Measurements from ENCODE around the gene KNSTRN. TPM values are rescaled to one million over a fixed set of nuclear protein-coding genes. Genes with fewer than 3 reads are reported as not detected.

Gene KNSTRN
- total RNA-seq, 1 experiment from 2014 or later: 91.9 TPM

DNA sequence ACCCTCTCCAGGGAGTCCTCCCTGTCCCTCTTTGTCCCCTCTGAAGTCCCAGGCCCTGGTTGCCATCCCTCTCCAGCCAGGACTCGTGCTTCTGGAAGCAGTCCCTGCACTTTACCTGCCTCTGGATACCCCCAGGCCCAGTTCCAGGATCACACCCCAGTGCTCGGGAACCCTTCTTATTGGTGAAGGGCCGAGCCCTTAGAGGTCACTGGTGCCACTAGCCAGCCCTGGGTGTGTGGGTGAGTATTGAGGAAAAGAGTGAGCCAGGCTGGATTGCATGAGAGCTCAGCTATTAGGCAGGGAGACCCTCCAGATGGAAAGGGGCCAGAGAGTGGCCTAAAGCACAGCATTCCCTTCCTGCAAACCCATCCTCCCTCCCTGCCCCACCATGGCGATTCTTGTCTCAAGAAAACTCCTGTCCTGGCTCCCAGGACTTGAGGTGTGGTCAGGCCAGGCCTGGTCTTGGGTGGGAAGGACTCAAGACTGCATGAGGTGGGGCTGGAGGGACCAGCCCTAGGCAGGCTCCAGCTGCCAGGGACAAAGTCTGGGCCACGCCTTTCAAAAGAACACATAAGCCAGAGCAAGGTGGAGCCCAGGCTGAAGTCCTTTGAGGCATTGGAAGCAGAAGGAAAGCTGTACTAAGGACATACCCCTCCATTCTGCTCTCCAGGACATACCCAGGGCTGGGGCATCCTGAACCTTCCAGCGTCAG is 36.5 kb upstream of the KNSTRN start:
- DNase-seq (ENCODE audit: low read depth): no peak

DNA sequence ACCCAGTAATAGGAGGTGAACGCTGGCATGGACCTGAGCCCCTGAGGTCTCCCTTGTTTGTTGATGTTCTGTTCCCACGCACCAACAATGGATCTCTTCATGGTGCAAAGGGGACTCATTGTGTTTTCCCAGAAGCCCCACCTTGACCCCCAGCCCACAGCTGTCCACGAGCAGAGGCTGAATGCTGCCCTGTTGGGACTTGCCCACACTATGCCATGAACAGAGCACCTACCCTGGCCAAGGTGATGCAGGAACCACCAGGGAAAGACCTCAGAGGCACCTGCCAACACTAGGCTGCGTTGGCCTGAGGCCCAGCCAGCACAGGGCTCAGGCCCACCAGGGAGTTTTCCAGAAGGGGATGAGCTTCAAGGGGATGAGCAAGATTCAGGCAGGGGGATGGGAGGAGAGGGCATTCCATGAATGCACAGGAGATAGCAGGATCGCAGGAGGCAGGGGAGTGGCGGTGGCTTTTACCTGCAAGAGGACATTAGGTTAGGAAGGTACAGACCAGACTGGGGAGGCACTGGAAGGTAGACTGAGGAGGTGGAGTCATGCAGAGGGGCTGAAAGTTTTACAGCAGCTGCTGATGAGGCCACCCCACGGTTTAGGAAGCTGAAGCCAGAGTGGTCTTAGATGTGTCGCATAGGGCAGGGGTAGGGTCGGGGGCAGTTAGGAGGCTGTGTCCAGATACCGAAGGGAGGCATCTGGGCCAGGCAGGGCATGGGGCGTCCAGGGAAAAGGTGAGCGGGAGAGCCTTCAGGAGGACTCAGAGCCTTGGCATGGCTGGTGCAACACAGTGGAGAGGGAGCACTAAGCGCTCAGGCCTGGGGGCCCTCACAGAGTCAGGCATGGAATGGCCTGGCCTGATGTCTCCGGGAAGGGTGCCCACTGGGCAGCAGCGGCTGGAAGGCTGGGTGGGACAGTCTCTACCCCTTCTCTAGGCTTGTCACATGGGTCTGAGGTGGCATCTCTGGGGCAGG is 35.7 kb upstream of the KNSTRN start:
- no peak for DNase-seq (ENCODE audit: low read depth)

DNA sequence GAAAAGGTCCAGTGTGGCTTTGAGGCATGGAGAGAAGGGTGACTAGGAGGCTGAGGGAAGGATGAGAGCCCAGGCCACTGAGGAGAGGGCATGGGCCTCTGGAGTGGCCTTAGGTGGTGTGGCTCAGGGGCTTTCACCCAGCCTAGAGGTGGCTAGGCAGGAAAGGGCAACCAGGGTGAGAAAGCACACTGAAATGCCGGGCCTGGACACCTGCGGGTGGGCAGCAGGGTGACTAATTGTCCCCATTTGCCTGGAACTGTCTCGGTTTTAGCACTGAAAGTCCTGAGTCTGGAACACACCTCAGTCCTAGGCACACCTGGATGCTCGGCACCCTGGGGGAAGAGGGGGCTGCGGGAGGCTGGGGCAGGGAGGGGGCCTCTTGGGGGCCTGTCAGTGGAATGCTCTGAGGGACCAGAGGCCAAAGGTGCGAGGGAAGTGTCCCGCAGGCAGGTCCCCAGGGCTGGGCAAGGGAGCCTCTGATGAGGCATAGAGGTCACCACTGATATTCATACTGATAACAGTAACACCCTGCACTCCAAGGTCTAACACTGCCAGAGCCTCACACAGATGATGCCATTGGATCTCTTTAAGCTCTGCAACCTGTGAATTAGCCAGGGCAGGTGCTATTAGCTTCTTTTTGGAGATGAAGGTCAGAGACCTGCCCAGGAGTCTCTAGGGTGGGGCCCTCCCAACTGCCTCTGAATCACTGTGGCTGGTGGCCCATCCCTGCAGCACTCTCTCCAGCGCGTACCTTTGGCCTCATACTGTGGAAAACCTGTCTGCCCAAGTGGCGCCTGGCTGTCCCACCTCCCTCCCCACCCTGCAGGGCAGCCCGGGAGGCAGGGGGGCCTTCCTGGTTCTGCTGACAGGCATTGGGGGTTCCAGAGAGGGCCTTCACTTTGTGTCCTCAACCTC is 34.7 kb upstream of the KNSTRN start:
- DNase-seq (ENCODE audit: low read depth): no peak

DNA sequence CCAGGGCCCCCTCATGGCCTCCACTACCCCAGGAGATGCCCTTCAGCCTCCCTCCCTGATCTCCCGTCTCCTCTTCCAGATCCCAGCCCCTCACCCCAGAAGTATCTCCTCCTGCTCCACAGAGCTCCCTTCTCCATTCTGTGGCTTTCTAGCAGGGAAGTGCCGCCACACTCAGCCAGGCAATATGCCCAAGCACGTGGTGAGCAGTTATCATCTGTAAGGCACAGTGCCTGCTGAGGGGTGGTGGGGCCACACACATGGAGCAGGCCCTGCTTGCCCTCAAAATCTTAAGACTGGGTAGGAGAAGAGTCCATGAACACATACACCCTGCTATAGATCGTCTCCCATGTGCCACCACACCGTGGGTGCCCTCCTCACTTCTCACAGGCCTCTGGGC is 34.0 kb upstream of the KNSTRN start:
- DNase-seq (ENCODE audit: low read depth): no peak

DNA sequence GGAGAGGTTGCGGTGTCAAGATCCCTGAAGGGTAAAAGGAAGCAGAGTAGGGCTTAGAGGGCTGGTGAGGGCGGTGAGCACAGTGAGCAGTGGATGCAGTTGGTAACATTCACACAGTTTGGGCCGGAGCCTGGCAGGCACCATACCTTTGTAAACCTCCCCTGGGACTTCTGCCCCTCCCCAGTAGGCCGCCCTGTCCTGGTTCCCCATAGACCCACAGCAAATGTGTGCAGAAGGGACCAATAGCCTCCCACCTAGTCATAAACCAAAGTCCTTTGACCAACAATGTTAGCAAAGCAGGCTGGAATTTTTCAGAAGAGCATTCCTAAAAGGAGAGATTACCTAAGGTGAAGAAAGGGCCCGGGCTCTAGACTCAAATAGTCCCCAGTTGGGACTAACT is 33.4 kb upstream of the KNSTRN start:
- no peak for DNase-seq (ENCODE audit: low read depth)

DNA sequence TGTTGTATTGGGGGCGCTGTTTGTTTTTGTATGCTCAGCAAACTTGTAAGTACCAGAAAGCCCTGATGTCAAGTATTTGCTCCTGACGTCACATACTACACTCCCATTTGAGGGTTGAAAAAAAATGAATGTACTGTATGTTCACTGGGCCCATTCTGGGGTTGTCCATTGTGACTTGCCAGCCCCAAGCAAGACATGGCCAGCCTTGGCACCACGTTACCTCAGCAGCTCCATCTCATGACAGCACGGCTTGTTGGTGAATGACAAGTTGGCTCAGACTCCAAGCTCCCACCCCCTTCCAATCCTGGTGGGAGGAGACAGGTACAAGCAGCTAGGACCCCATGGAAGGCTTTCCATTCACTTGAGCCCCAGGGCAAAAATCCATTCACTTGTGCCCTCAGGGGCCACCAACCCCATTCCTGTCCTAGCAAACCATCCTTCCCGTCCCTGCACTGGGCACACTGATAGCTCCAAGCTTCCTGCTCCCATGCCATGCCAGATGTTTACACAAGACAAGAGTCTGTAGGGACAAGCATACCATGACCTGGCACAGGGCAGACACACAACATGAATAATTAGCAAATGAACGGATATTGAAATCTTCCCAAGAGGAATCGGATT is 30.1 kb upstream of the KNSTRN start:
- no peak for DNase-seq (ENCODE audit: low read depth)

DNA sequence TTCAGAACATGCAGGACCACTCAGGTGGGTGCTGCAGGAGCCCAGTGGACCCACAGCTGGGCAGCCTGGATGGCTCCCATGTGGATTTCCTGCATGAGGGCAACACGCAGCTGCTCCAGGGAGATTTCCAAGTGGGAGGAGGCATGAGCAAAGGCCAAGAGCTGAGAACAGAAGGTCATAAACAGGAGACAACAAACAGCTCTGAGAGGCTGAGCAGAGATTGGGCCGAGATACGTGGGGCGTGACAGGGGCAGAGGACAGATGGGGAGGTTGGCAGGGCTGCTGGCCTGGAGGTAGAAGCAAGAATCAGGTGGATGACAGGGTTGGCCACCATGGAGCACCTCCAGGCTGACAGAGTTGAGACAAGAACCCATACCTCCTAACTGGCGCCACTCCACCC is 28.8 kb upstream of the KNSTRN start:
- no peak for DNase-seq (ENCODE audit: low read depth)

DNA sequence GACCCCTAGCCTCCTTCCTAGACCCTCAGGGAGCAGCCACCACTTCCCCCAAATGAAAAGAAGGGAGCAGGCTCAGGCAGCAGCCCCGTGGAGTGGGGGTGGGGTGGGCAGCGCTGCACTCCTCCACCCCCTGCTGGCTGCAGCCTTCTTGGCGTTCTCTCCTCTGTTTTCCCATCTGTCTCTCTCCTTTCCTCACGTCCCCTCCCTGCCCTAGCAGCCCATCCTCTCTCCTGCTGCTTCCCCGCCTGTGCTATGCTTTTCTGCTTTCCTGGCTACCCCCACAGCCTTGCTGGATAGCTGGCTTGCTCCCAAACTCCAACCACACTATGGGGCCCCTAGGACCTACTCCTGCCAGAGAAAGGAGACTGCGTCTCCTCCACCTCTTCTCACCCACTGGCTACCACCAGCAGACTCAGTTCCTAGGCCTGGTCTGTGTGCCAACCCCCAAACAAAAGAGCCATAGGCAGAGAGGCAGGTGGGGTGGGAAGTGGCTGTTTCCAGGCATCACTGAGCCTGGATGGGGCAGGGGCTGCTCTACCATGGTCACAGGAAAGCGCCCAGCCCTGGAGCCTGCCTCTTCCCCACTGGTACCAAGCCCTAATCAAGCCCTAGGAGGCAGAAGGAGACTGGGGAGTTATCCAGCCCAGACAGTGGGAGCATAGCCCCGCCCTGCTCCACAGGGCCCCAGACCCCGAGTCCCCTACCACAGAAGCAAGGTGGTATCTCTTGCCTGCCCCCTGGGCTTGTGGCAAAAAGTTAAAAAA is 27.9 kb upstream of the KNSTRN start:
- DNase-seq (ENCODE audit: low read depth): peak; percentile 57

DNA sequence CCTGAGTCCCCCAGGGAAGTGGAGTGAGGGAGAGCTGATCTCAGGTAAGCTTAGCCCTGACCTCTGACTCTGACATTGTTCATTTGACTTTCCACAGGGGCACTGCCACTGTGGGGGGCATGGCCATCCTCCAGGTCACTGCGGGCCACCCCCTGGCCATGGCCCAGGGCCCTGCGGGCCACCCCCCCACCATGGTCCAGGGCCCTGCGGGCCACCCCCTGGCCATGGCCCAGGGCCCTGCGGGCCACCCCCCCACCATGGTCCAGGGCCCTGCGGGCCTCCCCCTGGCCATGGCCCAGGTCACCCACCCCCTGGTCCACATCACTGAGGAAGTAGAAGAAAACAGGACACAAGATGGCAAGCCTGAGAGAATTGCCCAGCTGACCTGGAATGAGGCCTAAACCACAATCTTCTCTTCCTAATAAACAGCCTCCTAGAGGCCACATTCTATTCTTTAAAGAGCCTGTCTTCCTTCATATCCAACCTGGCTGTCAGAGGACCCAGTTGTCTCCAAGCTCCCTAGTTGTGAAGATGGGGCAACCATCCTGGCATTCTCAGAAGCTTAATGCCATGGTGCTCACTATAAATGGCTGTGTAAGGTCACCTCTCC is 26.4 kb upstream of the KNSTRN start:
- no peak for DNase-seq (ENCODE audit: low read depth)

DNA sequence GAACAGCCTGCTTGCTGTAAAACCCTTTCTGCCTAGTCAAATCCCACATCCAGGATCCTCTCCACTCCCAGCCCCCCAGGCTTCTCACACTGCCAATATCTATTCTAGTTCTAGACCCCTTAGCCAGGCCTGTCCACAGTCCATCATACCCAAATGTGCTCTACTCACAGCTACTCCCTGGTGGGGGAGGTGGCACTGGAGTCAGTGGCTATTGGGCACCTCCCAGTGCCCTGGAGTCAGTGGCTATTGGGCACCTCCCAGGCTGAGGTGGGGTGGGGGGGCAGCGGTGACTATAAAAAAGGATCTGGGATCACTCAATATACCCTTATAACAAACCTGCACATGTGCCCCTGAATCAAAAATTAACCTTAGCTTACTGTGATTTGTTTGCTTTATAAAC is 25.3 kb upstream of the KNSTRN start:
- DNase-seq (ENCODE audit: low read depth): no peak

DNA sequence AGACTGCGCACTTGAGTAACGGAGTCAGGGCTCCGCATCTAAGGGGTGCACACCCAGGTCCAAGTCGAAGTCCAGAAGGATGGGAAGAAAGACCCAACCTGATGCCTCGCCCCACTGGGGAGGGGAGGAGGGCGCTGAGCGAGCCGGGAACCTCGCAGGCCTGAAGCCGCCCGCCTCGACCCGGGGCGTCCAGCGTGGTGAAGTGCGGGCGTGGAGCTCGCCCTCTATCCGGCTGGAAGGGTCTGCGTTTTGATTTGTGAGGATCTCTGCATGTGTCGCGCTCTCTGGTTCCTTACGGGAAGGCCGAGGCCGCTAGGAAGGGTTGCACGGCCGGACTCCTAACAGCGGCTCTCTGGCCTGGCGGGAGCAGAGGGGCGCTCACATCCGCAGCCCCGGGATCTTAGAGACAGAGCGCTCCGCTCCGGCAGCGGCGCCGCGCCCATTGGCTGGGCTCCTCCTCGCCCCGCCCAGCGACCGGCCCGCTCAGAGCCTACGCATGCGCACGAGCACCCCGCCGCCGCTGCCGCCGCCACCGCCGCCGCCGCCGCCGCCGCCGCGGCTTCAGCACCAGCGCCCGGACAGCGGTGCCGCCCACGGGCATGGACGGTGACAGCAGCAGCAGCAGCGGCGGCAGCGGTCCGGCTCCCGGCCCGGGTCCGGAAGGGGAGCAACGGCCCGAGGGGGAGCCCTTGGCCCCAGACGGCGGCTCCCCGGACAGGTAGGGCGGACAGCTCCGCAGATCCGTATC is 24.6 kb upstream of the KNSTRN start, which contains the start of gene DISP2:
Gene DISP2, plus strand, starts transcription at position 497 of the 748 bp plus-strand sequence. Its CDS starts 103 bp downstream, at position 600.
- peak; percentile 92 for DNase-seq (ENCODE audit: low read depth)

DNA sequence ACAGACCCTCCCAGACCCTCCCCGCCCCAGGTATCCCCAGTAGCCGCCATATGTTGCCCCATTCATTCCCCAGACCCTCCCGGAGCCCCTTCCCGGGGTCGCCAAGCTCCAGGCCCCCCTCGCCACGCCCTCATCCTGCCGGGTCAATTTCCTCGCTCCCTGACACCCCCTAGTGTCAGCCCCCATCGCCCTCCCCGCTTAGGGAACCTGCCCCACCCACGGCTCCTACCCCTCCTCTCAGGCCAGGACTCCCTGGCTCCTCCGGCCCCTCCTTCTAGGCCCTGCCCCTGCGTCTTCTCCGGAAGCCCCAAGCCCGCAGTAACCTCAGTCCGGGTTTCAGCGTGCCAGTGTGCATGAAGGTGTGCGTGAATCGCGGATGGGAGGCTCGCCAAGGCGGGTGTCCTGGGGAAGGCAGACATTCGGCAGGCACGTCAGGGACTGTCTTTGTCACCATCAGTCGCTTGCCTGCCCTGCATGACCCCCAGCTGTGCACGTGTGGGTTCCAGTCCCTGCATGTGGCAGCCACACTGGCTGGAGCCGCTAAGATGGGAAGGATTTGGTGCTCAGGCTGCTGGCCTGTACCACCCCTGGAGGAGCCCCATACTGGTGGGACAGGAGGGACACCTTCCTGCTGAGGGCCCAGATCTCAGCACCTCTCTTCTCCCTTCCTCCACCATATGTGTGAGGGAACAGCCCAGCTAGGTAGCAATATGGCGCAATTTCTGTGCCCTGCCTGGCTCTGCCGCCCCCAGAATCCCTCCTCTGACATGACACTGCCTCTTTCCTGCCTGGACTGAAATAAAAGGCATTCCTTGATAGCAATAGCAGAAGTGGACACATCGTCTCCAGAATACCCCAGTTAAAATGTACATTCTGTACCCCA is 23.8 kb upstream of the KNSTRN start:
- DNase-seq (ENCODE audit: low read depth): peak; percentile 49

DNA sequence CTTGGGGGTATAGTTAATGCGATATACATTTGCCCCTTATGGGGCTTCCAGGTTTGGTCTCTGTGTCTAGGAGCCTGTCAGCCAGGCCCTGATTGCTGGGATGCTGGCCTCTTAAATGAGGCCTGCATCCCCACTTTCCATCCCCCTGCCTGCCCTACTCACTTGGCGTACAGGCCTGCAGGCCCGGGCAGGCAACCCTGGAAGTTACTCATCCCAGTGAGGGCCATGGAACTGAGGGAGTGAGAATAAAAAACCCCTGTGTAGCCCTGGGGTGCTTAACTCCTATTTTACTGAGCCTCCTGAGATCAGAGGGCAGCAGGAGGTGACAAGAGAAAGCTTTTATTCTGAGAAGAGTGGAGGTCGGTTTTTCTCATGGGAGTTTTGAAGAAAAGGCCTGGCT is 22.5 kb upstream of the KNSTRN start:
- DNase-seq (ENCODE audit: low read depth): no peak

DNA sequence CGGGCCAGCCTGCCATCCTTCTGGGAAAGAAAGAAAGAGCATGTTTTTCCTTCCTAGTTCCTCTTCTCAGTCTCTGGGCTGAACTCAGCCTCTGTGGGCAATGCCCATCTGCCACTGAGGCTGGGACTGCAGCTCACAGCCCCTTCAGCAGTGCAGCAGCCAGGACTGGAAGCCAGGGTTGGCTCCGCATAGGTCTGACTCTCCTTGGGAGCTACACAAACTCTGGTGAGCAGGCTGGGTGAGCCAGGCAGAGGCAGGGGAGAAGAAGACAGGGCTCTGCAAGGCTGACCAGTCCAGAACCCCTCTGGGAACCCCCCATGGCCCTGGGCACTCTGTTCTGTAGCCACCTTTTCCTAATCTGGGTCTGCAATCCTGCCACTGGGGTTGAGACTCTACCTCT is 20.9 kb upstream of the KNSTRN start:
- no peak for DNase-seq (ENCODE audit: low read depth)

DNA sequence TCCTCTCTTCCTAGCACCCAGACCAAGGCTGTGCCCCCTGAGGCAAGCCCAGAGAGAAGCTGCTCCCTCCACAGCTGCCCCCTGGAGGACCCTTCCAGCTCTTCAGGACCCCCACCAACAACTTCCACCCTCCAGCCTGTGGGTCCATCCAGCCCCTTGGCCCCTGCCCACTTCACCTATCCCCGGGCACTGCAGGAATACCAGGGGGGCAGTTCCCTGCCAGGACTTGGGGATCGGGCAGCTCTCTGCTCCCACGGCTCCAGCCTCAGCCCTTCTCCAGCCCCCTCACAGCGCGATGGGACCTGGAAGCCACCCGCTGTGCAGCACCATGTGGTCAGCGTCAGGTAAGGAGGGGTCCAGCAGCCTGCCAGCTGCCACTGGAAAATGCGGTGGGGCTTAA is 18.9 kb upstream of the KNSTRN start:
- no peak for DNase-seq (ENCODE audit: low read depth)

DNA sequence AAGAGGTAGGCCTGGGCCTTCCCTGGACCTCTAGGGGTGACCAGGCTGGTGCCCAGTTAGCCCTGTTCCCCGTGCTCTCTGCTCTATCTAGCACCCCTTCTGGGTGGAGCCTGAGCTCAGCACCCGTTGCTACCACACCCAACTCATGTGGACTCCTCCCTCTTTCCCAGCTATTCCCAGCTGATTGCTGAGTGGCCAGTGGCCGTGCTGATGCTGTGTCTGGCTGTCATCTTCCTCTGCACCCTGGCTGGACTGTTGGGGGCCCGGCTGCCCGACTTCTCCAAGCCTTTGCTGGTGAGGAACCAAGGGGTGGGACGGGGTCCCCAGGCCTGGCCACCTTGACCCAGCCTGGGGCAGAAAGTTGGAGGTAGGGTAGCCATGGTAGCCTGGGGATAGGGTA is 18.3 kb upstream of the KNSTRN start:
- no peak for DNase-seq (ENCODE audit: low read depth)

DNA sequence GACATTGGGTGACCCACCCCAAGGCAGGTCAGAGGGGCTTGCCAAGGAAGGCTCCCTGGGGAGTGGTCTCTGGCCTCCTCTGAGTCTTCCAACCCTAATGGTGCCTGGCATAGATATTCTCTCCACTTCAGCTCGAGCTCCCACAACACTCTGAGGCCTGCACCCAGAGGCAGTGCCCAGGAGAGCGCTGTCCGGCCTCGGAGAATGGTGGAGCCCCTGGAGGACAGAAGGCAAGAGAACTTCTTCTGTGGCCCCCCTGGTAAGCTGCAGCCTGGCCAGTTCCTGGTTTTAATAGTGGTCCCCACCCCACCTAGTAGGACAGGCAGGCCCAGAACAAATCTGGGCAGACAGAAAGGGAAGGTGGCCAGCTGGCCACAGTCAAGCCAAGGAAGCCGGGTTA is 17.5 kb upstream of the KNSTRN start:
- no peak for DNase-seq (ENCODE audit: low read depth)
